H1 (cell line): Measurements from ENCODE around the gene LAD1. TPM values are rescaled to one million over a fixed set of nuclear protein-coding genes. Genes with fewer than 3 reads are reported as not detected.

ENCODE experiments used
- TCF12 ChIP-seq: IDR thresholded peaks from 2 replicates; pipeline ENCODE4 v1.6.1; 2011; ENCODE audit warnings: low read depth, mild to moderate bottlenecking, low read length
- YY1 ChIP-seq: IDR thresholded peaks from 2 replicates; pipeline ENCODE4 v1.6.1; 2011; ENCODE audit warnings: low read depth, mild to moderate bottlenecking, low read length
- polyA plus RNA-seq, 7 experiments: library from polyadenylated mRNA; depleted of rRNA in 3 of 7; stranded (reverse) in 5 of 7; unstranded in 2 of 7; fragments of >200 nt in 5 of 7; fragments of 200-250 nt in 2 of 7; gene quantifications; 1 replicate in 5 of 7; 2 replicates in 1 of 7; 4 replicates in 1 of 7; pipeline versions ENCODE4 v1.2.1 to v1.2.3, GENCODE V29; 2011 to 2013; ENCODE audit warnings: missing spikeins in 2 of 7, mixed read lengths in 2 of 7
- total RNA-seq: library from RNA; stranded (reverse); fragmentation: NEBNext Ultra II Directional; extraction: Animal tissue kit (Norgen Biotek cat#: 25700); gene quantifications from 2 replicates; pipeline ENCODE4 v1.2.1, GENCODE V29; 2021

Gene LAD1
- total and polyA plus RNA-seq, 2 of the 8 experiments (the other 6 are each of a cell fraction or from before 2014, with no cell fraction given), result 9.3 to 32.8 TPM

GRCh38 chr1:201408834-201409200 lies 9.7 kb upstream of the LAD1 start (continued):
- TF ChIP-seq YY1 (no peak), TCF12 (no peak)
